GM12892 (cell line): Measurements from ENCODE around the gene PLEKHA4. TPM values are rescaled to one million over a fixed set of nuclear protein-coding genes. Genes with fewer than 3 reads are reported as not detected.
"Not testable (repeated sequence)": the region's sequence is repeated elsewhere in the genome, so short reads cannot be mapped to it uniquely, and the experiment has no call there.

Source experiments
- DNase-seq: peaks from one replicate; pipeline ENCODE4 v3.0.0; 2011; ENCODE audit not compliant: insufficient read length
- FAIRE-seq: peaks from 2 replicates; lab custom pipeline; 2011; peaks lifted over from hg19 to GRCh38; lab: Jason Lieb, UNC
- POLR2A ChIP-seq: IDR thresholded peaks from 2 replicates; pipeline ENCODE4 v1.6.1; 2011; ENCODE audit warnings: low read depth, low read length, control low read depth
- POLR2AphosphoS5 ChIP-seq: IDR thresholded peaks from 2 replicates; pipeline ENCODE4 v1.6.1; 2011; ENCODE audit warnings: low read depth, low read length, control low read depth
- TAF1 ChIP-seq: IDR thresholded peaks from 2 replicates; pipeline ENCODE4 v1.6.1; 2011; ENCODE audit warnings: low read depth, mild to moderate bottlenecking, control low read depth, low read length, borderline replicate concordance
- polyA plus RNA-seq: library from polyadenylated mRNA; unstranded; fragments of >200 nt; gene quantifications from one replicate; pipeline ENCODE4 v1.2.1, GENCODE V29; 2012; ENCODE audit warnings: missing spikeins, inconsistent platforms; ENCODE audit not compliant: missing spikeins

PLEKHA4 gene
- polyA plus RNA-seq = 2.3 TPM

DNA sequence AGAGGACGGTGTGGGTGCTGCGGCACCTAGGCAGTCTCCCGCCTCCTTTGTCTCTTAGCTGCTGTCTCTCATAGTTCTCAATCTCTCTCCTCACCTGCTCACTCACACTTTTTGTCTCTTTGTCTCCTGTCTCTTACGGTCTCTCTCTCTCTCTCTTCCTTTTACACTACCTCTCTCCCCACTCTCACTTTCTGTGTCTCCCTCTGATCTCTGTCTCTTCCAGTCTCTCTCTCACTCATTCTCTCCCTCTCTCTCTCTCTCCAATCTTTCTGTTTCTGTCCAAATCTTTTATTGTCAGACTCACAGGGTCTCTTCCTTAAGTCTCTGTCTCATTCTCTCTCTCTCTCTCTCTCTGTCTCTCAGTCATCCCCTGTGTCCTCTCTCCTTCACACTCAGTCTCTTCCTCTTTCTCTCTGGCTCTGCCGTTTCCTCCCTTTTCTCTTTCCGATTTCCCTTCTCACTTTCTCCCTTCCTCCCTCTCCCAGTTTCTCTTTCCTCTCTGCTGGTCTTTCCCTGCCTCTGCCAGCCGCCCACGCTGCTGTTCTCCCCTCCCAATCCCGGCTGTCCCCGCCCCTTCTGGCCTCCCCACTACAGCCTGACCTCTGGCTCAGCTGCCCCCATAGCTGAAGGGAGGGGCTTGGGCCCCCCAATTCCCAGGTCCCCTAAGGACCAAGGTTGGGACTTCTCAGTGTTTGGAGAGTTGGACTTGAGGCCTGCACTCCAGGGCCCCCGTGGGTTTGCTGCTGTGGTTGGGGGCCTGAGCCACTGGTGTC, at the start of gene PLEKHA4:
PLEKHA4 (minus strand) TSS at position 504 of the 773 bp plus-strand sequence. CDS start 997 bp downstream, outside the sequence.
- DNase-seq (no peak), FAIRE-seq (no peak)
- TF ChIP-seq POLR2AphosphoS5 (no peak), TAF1 (no peak), POLR2A (no peak)

- TF ChIP-seq POLR2A = no peak
- no peak for TF ChIP-seq POLR2AphosphoS5
- no peak for TF ChIP-seq TAF1
- FAIRE-seq = no peak
- no peak for DNase-seq
These were observed 49.7 kb upstream of the PLEKHA4 start for GRCh38 chr19:48918071-48918470.

GRCh38 chr19:48915757-48916156, 47.3 kb upstream of the PLEKHA4 start:
- FAIRE-seq = no peak
- no peak for DNase-seq
- TF ChIP-seq TAF1 = no peak
- no peak for TF ChIP-seq POLR2AphosphoS5

DNA sequence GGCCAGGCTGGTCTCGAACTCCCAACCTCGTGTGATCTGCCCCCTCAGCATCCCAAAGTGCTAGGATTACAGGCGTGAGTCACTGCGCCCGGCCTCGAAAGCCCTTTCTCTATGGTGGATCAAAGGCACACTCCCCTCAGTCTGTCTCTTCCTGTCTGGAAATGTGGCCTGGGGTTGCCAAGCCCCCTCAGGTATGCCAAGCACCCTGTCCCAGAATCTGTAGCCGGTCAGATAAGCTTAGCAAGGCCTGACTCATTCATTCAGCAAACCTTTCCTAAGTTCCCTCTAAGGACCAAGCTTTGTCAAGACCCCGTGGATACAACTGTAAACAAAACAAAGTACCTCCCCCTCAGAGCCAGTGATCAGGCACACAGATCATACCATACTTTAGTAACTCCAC, 45.8 kb upstream of the PLEKHA4 start:
- TF ChIP-seq TAF1 = no peak
- no peak for TF ChIP-seq POLR2AphosphoS5
- TF ChIP-seq POLR2A = no peak
- DNase-seq = no peak
- no peak for FAIRE-seq

- FAIRE-seq = no peak
- DNase-seq = no peak
- TF ChIP-seq TAF1 (no peak), POLR2A (no peak), POLR2AphosphoS5 (no peak)
These were observed 44.9 kb upstream of the PLEKHA4 start for GRCh38 chr19:48913114-48913889.

DNA sequence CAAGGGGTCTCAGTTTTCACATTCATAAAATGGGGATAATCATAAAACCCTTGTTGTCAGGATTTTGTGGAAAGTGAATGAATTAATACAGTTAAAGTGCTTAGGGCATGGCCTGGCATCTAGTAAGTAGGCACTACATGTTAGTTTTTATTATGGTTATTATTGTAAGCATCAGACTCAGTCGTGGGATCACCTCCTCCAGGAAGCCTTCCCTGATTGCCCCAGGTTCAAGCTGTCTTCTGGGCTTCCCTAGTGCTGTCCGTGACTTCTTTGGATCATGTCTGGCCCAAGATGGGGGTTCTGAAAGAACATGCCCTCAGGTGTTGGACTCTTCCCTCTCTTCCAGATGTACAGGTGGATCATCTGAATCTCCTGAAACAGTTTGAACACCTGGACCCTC, 42.4 kb upstream of the PLEKHA4 start:
- TF ChIP-seq POLR2A (no peak), POLR2AphosphoS5 (no peak), TAF1 (no peak)
- FAIRE-seq (no peak), DNase-seq (no peak)

DNA sequence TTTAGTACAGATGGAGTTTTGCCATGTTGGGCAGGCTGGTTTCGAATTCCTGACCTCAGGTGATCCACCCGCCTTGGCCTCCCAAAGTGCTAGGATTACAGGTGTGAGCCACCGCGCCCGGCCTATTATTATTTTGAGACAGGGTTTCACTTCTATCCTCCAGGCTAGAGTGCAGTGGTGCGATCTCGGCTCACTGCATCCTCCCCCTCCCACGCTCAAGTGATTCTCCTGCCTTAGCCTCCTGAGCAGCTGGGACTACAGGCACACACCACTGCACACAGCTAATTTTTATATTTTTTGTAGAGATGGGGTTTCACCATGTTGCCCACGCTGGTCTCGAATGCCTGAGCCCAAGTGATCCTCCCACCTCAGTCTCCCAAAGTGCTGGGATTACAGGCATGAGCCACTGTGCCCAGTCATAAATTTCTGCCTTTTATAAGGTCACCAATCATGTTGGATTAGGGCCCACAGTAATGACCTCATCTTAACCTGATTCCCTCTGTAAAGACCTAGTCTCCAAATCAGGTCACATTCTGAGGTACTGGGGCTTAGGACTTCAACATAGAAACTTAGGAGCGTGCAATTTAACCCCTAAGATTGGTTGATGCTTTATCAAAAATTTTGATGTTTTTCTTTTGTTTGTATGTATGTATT, 41.1 kb upstream of the PLEKHA4 start:
- FAIRE-seq = peak; percentile 24
- DNase-seq = not testable (repeated sequence)

DNA sequence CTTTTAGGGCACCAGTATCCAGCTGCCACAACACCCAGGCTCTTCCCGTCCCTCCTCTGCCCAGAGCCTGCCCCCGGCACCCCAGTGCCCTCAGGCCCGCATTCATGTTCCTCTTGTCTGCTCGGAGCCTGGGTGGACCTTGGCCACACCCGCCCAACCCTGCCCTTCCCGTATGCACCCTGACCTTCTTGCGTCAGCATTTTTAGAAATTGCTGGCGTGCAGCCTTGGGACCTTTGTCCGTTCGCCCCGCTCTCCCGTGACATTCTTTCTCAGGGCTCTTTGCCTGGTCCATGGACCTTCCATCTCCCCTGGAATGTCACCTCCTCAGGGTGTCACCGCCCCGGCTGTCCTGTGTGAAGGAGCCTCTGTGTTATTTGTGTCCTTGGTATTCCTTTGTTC, 39.3 kb upstream of the PLEKHA4 start:
- DNase-seq = no peak
- no peak for TF ChIP-seq POLR2AphosphoS5
- TF ChIP-seq POLR2A = no peak
- TF ChIP-seq TAF1 = no peak
- FAIRE-seq = no peak

GRCh38 chr19:48906324-48906723, 37.9 kb upstream of the PLEKHA4 start:
- no peak for FAIRE-seq
- TF ChIP-seq POLR2AphosphoS5 (no peak), TAF1 (no peak), POLR2A (no peak)
- DNase-seq = no peak

DNA sequence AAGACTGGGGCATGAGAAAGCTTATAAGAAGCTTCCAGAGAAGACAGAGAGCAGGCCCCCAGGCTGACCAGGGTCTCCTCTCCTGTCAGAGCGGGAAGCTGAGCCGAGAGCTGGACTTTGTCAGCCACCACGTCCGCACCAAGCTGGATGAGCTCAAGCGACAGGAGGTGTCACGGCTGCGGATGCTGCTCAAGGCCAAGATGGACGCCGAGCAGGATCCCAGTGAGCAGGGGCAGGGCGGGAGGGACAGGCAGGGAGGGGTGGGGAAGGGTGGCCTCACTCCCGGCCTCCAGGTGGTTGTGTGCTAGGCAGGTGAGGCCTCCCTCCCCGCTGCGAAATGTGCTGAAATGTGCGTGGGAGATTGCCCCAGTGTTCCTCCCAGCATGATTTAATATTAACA, 37.2 kb upstream of the PLEKHA4 start:
- TF ChIP-seq TAF1 = no peak
- no peak for TF ChIP-seq POLR2AphosphoS5
- no peak for TF ChIP-seq POLR2A
- FAIRE-seq (no peak), DNase-seq (no peak)

DNA sequence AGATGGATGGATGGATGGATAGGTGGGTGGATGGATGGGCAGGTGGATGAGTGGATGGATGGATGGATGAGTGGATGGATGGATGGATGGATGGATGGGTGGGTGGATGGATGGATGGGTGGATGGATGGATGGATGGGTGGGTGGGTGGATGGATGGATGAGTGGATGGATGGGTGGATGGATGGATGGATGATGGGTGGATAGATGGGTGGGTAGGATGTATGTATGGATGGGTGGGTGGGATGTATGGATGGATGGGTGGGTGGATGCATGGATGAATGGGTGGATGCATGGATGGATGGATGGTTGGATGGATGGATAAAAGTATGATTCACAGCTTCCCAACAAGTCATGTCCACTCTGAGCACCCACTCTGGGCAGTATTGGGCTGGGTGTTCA, 35.4 kb upstream of the PLEKHA4 start:
- not testable (repeated sequence) for FAIRE-seq, DNase-seq

DNA sequence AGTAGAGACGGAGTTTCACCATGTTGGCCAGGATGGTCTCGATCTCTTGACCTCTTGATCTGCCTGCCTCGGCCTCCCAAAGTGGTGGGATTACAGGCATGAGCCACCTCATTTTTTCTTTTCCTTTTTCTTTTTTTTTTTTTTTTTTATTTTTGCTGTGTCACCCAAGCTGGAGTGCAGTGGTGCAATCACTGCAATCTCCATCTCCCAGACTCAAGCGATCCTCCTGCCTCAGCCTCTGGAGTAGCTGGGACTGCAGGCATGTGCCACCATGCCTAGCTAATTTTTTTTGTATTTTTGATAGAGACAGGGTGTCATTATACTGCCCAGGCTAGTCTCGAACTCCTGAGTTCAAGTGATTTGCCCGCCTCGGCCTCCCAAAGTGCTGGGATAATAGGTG, 33.9 kb upstream of the PLEKHA4 start:
- FAIRE-seq, DNase-seq: not testable (repeated sequence)
